H1 (cell line): ENCODE results near the gene ZNF512B. TPM values are rescaled to one million over a fixed set of nuclear protein-coding genes. Genes with fewer than 3 reads are reported as not detected.

ENCODE experiments used
- CTCF ChIA-PET: fragments of 300-600 bp; sonication (Branson Sonifier 250); formaldehyde crosslinking; loops from one replicate; lab custom pipeline; 2021; ENCODE audit not compliant: partially characterized antibody; lab: Charles Lee
- POLR2A ChIA-PET: fragments of 300-600 bp; sonication (Branson Sonifier 250); formaldehyde crosslinking; loops from one replicate; lab custom pipeline; 2021; ENCODE audit warnings: inconsistent platforms; ENCODE audit not compliant: partially characterized antibody; lab: Charles Lee
- DNase-seq, 2 experiments: peaks; one replicate each; pipeline versions ENCODE4 v3.0.0 to v3.0.0-alpha.2; 2010 to 2022; ENCODE audit warnings: low spot score in 2 of 2, low read depth in 1 of 2, mixed read lengths in 1 of 2
- FAIRE-seq: peaks from 2 replicates; lab custom pipeline; 2011; peaks lifted over from hg19 to GRCh38; lab: Jason Lieb, UNC
- H2AFZ ChIP-seq: 2 replicates; pipeline ENCODE4 v1.8.1; 2012; ENCODE audit warnings: low read length, inconsistent platforms
- H2AK5ac ChIP-seq: 2 replicates; pipeline ENCODE4 v1.6.1; 2013; ENCODE audit warnings: low read depth, low read length
- H2BK120ac ChIP-seq: replicated peaks from 2 replicates; pipeline ENCODE3; 2013; ENCODE audit warnings: low read depth, low read length, inconsistent platforms
- H2BK12ac ChIP-seq: 2 replicates; pipeline ENCODE4 v1.6.1; 2013; ENCODE audit warnings: low read depth, low read length
- H2BK15ac ChIP-seq: 2 replicates; pipeline ENCODE4 v1.6.1; 2013; ENCODE audit warnings: low read length
- H2BK20ac ChIP-seq: 2 replicates; pipeline ENCODE4 v1.6.1; 2013; ENCODE audit warnings: low read length
- H2BK5ac ChIP-seq: 2 replicates; pipeline ENCODE4 v1.6.1; 2013; ENCODE audit warnings: low read depth, low read length
- H3K14ac ChIP-seq: 2 replicates; pipeline ENCODE4 v1.6.1; 2013; ENCODE audit warnings: inconsistent platforms; ENCODE audit not compliant: insufficient read length
- H3K18ac ChIP-seq: 2 replicates; pipeline ENCODE4 v1.6.1; 2013; ENCODE audit warnings: low read length; ENCODE audit errors: extremely low read depth
- H3K23ac ChIP-seq: 2 replicates; pipeline ENCODE4 v1.6.1; 2013; ENCODE audit warnings: inconsistent platforms; ENCODE audit not compliant: insufficient read length
- H3K23me2 ChIP-seq: 2 replicates; pipeline ENCODE4 v1.6.1; 2013; ENCODE audit warnings: low read depth, low read length
- H3K27ac ChIP-seq: 2 replicates; pipeline ENCODE4 v1.6.1; 2011; ENCODE audit warnings: low read depth, low read length, inconsistent platforms
- H3K27me3 ChIP-seq, 4 experiments: replicated peaks in 1 of 4; 1 replicate in 1 of 4; 2 replicates in 3 of 4; pipeline versions ENCODE4 v1.6.1 to v1.8.1; 2011 to 2013; ENCODE audit warnings: low read length in 3 of 4, mild to moderate bottlenecking in 3 of 4, inconsistent platforms in 2 of 4, mixed read lengths in 2 of 4, moderate library complexity in 1 of 4; ENCODE audit not compliant: control insufficient read depth in 3 of 4, insufficient read depth in 3 of 4; ENCODE audit errors: extremely low read depth in 1 of 4
- H3K36me3 ChIP-seq, 4 experiments: 2 replicates each; pipeline versions ENCODE4 v1.6.1 to v1.8.1; 2011 to 2013; ENCODE audit warnings: mild to moderate bottlenecking in 4 of 4, low read length in 3 of 4, moderate library complexity in 2 of 4, control low read depth in 1 of 4, inconsistent platforms in 1 of 4; ENCODE audit not compliant: insufficient read depth in 4 of 4, control insufficient read depth in 2 of 4
- H3K4ac ChIP-seq: replicated peaks from 2 replicates; pipeline ENCODE3; 2013; ENCODE audit warnings: low read length, low read depth, mixed read lengths, inconsistent platforms; ENCODE audit not compliant: insufficient read length
- H3K4me1 ChIP-seq, 4 experiments: replicated peaks in 1 of 4; 1 replicate in 1 of 4; 2 replicates in 3 of 4; pipeline versions ENCODE4 v1.6.1 to v1.8.1; 2011 to 2013; ENCODE audit warnings: low read length in 3 of 4, inconsistent platforms in 2 of 4, mixed read lengths in 1 of 4; ENCODE audit not compliant: insufficient read depth in 4 of 4, control insufficient read depth in 3 of 4
- H3K4me2 ChIP-seq, 2 experiments: 2 replicates each; pipeline versions ENCODE4 v1.6.1 to v1.8.1; 2011 to 2013; ENCODE audit warnings: low read depth in 2 of 2, low read length in 2 of 2, control low read depth in 1 of 2, inconsistent platforms in 1 of 2, mild to moderate bottlenecking in 1 of 2; ENCODE audit not compliant: insufficient read depth in 1 of 2
- H3K4me3 ChIP-seq, 4 experiments: fragments of 200-600, 300-600 bp in 1 of 4; sonication (generic), shearing (Covaris generic), sonication (Bioruptor Twin) in 1 of 4; 2 replicates each; pipeline versions ENCODE4 v1.5.1 to v1.8.1; 2011 to 2016; ENCODE audit warnings: low read length in 4 of 4, low read depth in 3 of 4, control low read depth in 2 of 4, inconsistent platforms in 2 of 4, mild to moderate bottlenecking in 2 of 4, mixed read lengths in 1 of 4, moderate library complexity in 1 of 4; ENCODE audit not compliant: insufficient read depth in 2 of 4; ENCODE audit errors: extremely low read depth in 1 of 4
- H3K56ac ChIP-seq: replicated peaks from 2 replicates; pipeline ENCODE3; 2013; ENCODE audit warnings: low read depth, mild to moderate bottlenecking, mixed read lengths, low read length, inconsistent platforms; ENCODE audit not compliant: insufficient read length
- H3K79me1 ChIP-seq: 2 replicates; pipeline ENCODE4 v1.6.1; 2013; ENCODE audit warnings: low read depth, low read length, control low read depth
- H3K79me2 ChIP-seq, 2 experiments: 2 replicates each; pipeline versions ENCODE4 v1.6.1 to v1.8.1; 2012 to 2013; ENCODE audit warnings: low read length in 2 of 2, mild to moderate bottlenecking in 2 of 2, inconsistent platforms in 1 of 2; ENCODE audit not compliant: insufficient read depth in 2 of 2, control insufficient read depth in 1 of 2
- H3K9ac ChIP-seq, 4 experiments: replicated peaks in 1 of 4; 1 replicate in 1 of 4; 2 replicates in 3 of 4; pipeline versions ENCODE4 v1.6.1 to v1.8.1; 2011 to 2013; ENCODE audit warnings: low read depth in 3 of 4, low read length in 3 of 4, control low read depth in 2 of 4, mild to moderate bottlenecking in 2 of 4, moderate library complexity in 2 of 4, inconsistent platforms in 1 of 4; ENCODE audit errors: extremely low read depth in 1 of 4
- H3K9me3 ChIP-seq, 2 experiments: 2 replicates each; pipeline versions ENCODE4 v1.6.1 to v1.8.1; 2012 to 2013; ENCODE audit warnings: mild to moderate bottlenecking in 2 of 2, moderate library complexity in 2 of 2, control low read depth in 1 of 2, inconsistent platforms in 1 of 2, low read depth in 1 of 2, low read length in 1 of 2, mixed read lengths in 1 of 2; ENCODE audit not compliant: insufficient read depth in 2 of 2
- H4K20me1 ChIP-seq, 2 experiments: replicated peaks in 1 of 2; 2 replicates each; pipeline versions ENCODE3 to v1.8.1; 2011 to 2013; ENCODE audit warnings: inconsistent platforms in 2 of 2, low read length in 2 of 2, mild to moderate bottlenecking in 1 of 2; ENCODE audit not compliant: insufficient read depth in 2 of 2, control insufficient read depth in 1 of 2
- H4K5ac ChIP-seq: 2 replicates; pipeline ENCODE4 v1.6.1; 2013; ENCODE audit warnings: low read length, low read depth, mixed read lengths, inconsistent platforms; ENCODE audit not compliant: insufficient read length
- H4K8ac ChIP-seq: 2 replicates; pipeline ENCODE4 v1.8.0; 2013; ENCODE audit warnings: mild to moderate bottlenecking, moderate library complexity, low read length, inconsistent platforms; ENCODE audit not compliant: insufficient read depth; ENCODE audit errors: extremely low read depth
- H4K91ac ChIP-seq: replicated peaks from 2 replicates; pipeline ENCODE3; 2013; ENCODE audit warnings: low read length, mixed read lengths, inconsistent platforms; ENCODE audit not compliant: insufficient read length
- MAFK ChIP-seq: IDR thresholded peaks from 2 replicates; pipeline ENCODE4 v1.6.1; 2012; ENCODE audit warnings: low read depth, mild to moderate bottlenecking, improper control_type of control experiment, low read length
- WGBS, 2 experiments: shearing (Covaris generic) in 1 of 2; methylation state at CpG; one replicate each; pipeline versions ENCODE4 v1.1.6 to v1.1.7; 2013 to 2015; ENCODE audit warnings: low lambda C conversion rate in 2 of 2, mixed read lengths in 2 of 2, inconsistent platforms in 1 of 2, low coverage in 1 of 2, missing lambda C conversion rate in 1 of 2; ENCODE audit not compliant: insufficient replicate concordance in 2 of 2, insufficient coverage in 1 of 2, insufficient read length in 1 of 2; ENCODE audit errors: extremely low coverage in 1 of 2, missing lambda C conversion rate in 1 of 2; 5-methylcytosine and 5-hydroxymethylcytosine counted together
- polyA plus RNA-seq, 7 experiments: library from polyadenylated mRNA; depleted of rRNA in 3 of 7; stranded (reverse) in 5 of 7; unstranded in 2 of 7; fragments of >200 nt in 5 of 7; fragments of 200-250 nt in 2 of 7; gene quantifications; 1 replicate in 5 of 7; 2 replicates in 1 of 7; 4 replicates in 1 of 7; pipeline versions ENCODE4 v1.2.1 to v1.2.3, GENCODE V29; 2011 to 2013; ENCODE audit warnings: missing spikeins in 2 of 7, mixed read lengths in 2 of 7
- total RNA-seq: library from RNA; stranded (reverse); fragmentation: NEBNext Ultra II Directional; extraction: Animal tissue kit (Norgen Biotek cat#: 25700); gene quantifications from 2 replicates; pipeline ENCODE4 v1.2.1, GENCODE V29; 2021

Gene ZNF512B
- total and polyA plus RNA-seq, 2 of the 8 experiments (the other 6 are each of a cell fraction or from before 2014, with no cell fraction given): 7.3 to 26.6 TPM

- no peaks in the 10 kb centered on the region for H3K27me3 ChIP-seq
- H2BK20ac ChIP-seq: no peak overlapping the region
- DNase-seq (no peak), FAIRE-seq (no peak)
- no peaks in the 10 kb centered on the region for H3K79me2 ChIP-seq
- H3K23ac ChIP-seq: no peak overlapping the region
- H3K56ac ChIP-seq: no peak overlapping the region
- POLR2A ChIA-PET: interaction anchor here (1.3 kb wide), 1 partner anchor 197 kb away, joined by 4 read pairs; no protein-coding TSS in a partner anchor
- no peak overlapping the region for H2BK120ac ChIP-seq
- peaks cover 2% of the 10 kb centered on the region; the same call in 1 of the 2 replicates for H3K23me2 ChIP-seq
- no peak overlapping the region for H2AK5ac ChIP-seq
- H3K36me3 ChIP-seq: peaks cover 2 to 13% (median 9%) of the 10 kb centered on the region in 4 experiments; a peak in 4 of 8 replicates
- H3K4me1 ChIP-seq: peaks cover 0 to 7% (median 3%) of the 10 kb centered on the region in 4 experiments; a peak in 4 of 7 replicates
- 85% methylated on average over 9 of the region's 9 CpGs; no CpG with 5 or more reads in 1 of the 2 experiments for WGBS, 2 experiments
- no peak overlapping the region for H3K4me2 ChIP-seq
- no peak overlapping the region for H4K91ac ChIP-seq
- H3K14ac ChIP-seq: no peak overlapping the region
- H2AFZ ChIP-seq: no peak overlapping the region
- H2BK12ac ChIP-seq: no peak overlapping the region
- H4K8ac ChIP-seq: no peak overlapping the region
- no peak for TF ChIP-seq MAFK
- no peaks in the 10 kb centered on the region for H3K9me3 ChIP-seq
- no peak overlapping the region for H2BK15ac ChIP-seq
- H3K9ac ChIP-seq: no peak overlapping the region
- CTCF ChIA-PET: interaction anchor here (0.6 to 7.7 kb wide), 15 partner anchors 8 to 373 kb away, joined by 3 to 58 read pairs (median 5); partner anchors contain the start of genes PRPF6 and SAMD10
- H3K4me3 ChIP-seq: no peak overlapping the region
- no peak overlapping the region for H3K4ac ChIP-seq
- peaks cover 8 to 19% of the 10 kb centered on the region in 2 experiments for H4K20me1 ChIP-seq
- no peak overlapping the region for H3K27ac ChIP-seq
- no peak overlapping the region for H3K18ac ChIP-seq
- no peak overlapping the region for H2BK5ac ChIP-seq
- H4K5ac ChIP-seq: no peak overlapping the region
- H3K79me1 ChIP-seq: 0 out of 2 replicates have a peak, but pooled peaks cover 2% of the 10 kb centered on the region
Observed at GRCh38 chr20:63935447-63935846, 34.3 kb downstream of the ZNF512B start.
